Neural crest cell (in vitro differentiated cells): ENCODE results near the gene LBX2. TPM values are rescaled to one million over a fixed set of nuclear protein-coding genes. Genes with fewer than 3 reads are reported as not detected.

Source experiments
- DNase-seq: peaks from one replicate; pipeline ENCODE4 v3.0.0; 2021; ENCODE audit warnings: low read depth, mixed read lengths, low spot score
- H3K27ac Mint-ChIP-seq: one replicate; pipeline ENCODE4 v1.8.0; 2021; ENCODE audit warnings: mild to moderate bottlenecking, mixed read lengths; ENCODE audit not compliant: unreplicated experiment
- H3K27me3 Mint-ChIP-seq: 2 replicates; pipeline ENCODE4 v1.8.0; 2021; ENCODE audit warnings: low read depth, mild to moderate bottlenecking, mixed read lengths
- H3K36me3 Mint-ChIP-seq: 2 replicates; pipeline ENCODE4 v1.8.0; 2021; ENCODE audit warnings: low read depth, mild to moderate bottlenecking, mixed read lengths
- H3K4me1 Mint-ChIP-seq: 2 replicates; pipeline ENCODE4 v1.8.0; 2021; ENCODE audit warnings: mixed read lengths
- H3K4me3 Mint-ChIP-seq: one replicate; pipeline ENCODE4 v1.8.0; 2021; ENCODE audit warnings: mild to moderate bottlenecking, mixed read lengths
- H3K9me3 Mint-ChIP-seq: 2 replicates; pipeline ENCODE4 v1.8.0; 2021; ENCODE audit warnings: mixed read lengths
- total RNA-seq: library from RNA; stranded (reverse); gene quantifications from 2 replicates; pipeline ENCODE4 v1.2.1, GENCODE V29; 2021
- TF ChIP-seq, protein P1 (sequence below): fragments of 200-600 bp; sonication (generic); conservative IDR thresholded peaks from 2 replicates; pipeline ENCODE4 v1.5.0; 2021; ENCODE audit warnings: antibody characterized with exemption, mild to moderate bottlenecking

Gene LBX2
- total RNA-seq, 1 donor from 2014 or later: 0.28 TPM

DNA sequence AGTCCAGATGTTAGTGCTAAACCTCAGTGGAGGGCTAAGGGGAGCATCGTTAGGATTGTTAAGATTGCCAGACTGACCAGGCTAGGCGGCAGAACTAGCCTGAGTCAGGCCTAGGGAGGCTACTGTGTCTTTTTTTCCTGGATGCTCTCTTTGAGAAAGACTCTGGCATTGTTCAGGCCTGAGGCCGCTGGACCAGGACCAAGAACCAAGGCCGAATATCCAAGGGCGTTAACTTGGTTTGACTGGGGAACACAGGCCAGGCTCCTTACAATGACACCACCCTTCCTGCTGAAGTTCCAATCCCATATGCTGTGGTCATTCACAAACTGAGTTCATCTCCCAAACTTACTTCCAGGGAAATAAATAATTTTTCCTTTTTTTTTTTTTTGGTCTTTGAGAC lies 40.9 kb upstream of the LBX2 start:
- no peaks in the 10 kb centered on the region for H3K27me3 Mint-ChIP-seq
- no peaks in the 10 kb centered on the region for H3K36me3 Mint-ChIP-seq
- no peaks in the 10 kb centered on the region for H3K4me1 Mint-ChIP-seq
- no peak overlapping the region for H3K27ac Mint-ChIP-seq
- DNase-seq: no peak
- no peak overlapping the region for H3K4me3 Mint-ChIP-seq
- TF ChIP-seq, protein P1, sequence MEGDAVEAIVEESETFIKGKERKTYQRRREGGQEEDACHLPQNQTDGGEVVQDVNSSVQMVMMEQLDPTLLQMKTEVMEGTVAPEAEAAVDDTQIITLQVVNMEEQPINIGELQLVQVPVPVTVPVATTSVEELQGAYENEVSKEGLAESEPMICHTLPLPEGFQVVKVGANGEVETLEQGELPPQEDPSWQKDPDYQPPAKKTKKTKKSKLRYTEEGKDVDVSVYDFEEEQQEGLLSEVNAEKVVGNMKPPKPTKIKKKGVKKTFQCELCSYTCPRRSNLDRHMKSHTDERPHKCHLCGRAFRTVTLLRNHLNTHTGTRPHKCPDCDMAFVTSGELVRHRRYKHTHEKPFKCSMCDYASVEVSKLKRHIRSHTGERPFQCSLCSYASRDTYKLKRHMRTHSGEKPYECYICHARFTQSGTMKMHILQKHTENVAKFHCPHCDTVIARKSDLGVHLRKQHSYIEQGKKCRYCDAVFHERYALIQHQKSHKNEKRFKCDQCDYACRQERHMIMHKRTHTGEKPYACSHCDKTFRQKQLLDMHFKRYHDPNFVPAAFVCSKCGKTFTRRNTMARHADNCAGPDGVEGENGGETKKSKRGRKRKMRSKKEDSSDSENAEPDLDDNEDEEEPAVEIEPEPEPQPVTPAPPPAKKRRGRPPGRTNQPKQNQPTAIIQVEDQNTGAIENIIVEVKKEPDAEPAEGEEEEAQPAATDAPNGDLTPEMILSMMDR: no peak
- H3K9me3 Mint-ChIP-seq: no peaks in the 10 kb centered on the region

DNA sequence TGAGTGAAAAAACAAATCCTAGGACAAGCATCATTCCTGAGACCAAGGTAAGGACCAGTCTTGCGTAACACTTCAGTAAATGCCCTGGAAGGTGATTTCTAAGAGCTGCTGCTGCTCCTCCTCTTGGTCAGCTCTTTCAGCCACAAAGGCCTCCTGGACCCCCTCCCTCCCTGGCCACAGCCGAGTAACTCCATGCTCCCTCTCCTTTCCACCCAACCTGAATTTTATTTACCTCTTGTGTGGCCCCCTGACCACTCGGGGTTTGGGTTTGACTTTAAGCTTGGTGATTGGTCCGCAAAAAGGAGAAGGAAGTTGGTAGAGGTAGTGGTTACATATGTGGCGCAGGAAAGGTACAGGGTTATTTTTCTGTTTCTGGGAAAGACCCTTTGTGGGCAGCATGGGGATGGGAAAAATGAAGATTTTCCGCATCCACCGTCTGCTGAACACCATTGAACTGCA lies 39.5 kb upstream of the LBX2 start:
- Mint-ChIP-seq H3K4me1 (no peaks in the 10 kb centered on the region), H3K9me3 (no peaks in the 10 kb centered on the region), H3K4me3 (no peak overlapping the region), H3K36me3 (no peaks in the 10 kb centered on the region), H3K27me3 (no peaks in the 10 kb centered on the region), H3K27ac (no peak overlapping the region)
- TF ChIP-seq, protein P1: no peak
- DNase-seq: no peak

DNA sequence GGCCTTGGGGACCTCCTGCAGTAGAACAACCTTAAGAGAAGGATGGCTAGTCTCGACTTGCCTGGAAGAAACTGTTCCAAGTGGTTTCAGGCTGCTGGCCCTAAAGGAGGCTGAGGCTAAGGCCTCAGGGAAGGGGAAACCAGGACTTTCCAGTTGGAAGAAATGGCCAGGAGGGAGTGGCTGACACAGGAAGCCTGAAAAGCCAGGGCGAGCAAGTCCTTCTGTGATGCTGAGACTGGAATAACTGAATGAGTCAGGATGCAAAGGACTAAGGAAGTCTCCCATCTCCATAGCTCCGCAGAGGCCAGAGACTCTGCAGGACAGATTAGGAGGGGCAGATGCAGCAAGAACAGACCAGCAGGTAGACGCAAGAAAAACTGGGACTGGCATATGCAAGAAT lies 37.7 kb upstream of the LBX2 start:
- Mint-ChIP-seq H3K4me1 (peaks cover 7% of the 10 kb centered on the region), H3K9me3 (no peaks in the 10 kb centered on the region), H3K36me3 (peaks cover 3% of the 10 kb centered on the region), H3K27ac (no peak overlapping the region), H3K4me3 (no peak overlapping the region), H3K27me3 (no peaks in the 10 kb centered on the region)
- no peak for DNase-seq
- TF ChIP-seq, protein P1: no peak

DNA sequence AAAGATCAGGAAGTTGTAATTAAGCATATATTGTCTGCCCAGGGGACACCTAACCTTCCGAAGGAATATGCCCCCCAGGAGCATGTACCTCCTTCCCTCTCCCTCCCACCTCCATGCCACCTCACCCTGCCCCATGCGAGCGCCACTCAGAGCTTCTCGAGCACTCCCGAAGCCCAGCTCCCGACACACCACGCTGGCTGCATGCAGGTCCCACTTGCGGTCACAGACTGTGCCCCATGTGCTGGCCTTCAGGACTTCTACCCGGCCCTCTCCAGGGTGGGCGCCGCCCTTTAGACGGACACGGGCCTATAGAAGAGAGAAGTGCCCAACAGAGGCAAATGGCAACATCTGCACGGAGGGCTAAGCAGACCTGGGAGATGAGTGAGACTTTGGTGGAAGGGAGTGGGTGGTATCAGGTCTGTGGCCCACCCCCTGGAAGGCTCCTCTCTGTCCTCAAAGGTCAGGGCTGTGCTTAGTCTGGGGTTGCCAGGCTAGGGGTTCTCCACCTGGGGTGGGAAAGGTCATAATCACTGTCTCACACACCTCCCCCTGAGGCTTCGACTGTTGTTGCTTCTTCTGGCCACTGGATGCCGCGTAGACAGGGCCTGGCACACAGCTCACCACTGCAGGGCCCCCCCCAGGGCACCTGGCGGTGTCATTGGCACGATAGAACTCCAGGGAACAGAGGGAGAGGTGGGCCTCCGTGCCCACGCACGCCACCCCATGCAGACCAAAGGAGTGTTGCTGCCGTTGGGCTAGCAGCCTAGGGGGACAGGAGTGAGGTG lies 37.0 kb upstream of the LBX2 start:
- H3K27ac Mint-ChIP-seq: no peak overlapping the region
- H3K4me3 Mint-ChIP-seq: no peak overlapping the region

DNA sequence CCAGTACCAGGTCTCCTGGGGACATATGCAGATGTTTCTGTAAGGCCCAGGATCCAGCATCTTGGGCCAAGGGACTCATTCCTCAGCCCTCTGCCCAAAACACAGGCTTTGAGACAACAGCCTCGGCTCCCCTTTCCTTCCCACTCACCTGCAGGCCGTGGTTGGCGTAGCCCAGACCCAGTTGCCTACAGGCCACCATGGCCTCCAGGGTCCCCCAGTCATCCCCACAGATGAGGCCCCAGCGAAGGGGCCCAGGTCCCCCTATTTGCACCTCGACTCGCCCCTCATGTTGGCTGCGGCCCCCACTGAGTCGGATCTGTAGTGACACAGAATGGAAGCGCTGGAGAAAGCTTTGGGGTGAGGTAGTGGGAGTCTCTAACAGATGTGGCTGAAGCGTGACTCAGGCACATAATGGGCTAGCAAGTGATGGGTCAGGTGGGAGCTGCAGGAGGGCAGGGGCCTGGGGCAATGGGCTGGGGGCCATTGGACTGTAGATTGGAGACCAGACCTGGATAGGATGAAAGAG lies 36.1 kb upstream of the LBX2 start:
- Mint-ChIP-seq H3K9me3 (no peaks in the 10 kb centered on the region), H3K27me3 (no peaks in the 10 kb centered on the region), H3K4me1 (peaks cover 24% of the 10 kb centered on the region), H3K4me3 (no peak overlapping the region), H3K36me3 (peaks cover 3% of the 10 kb centered on the region), H3K27ac (no peak overlapping the region)
- TF ChIP-seq, protein P1: no peak
- DNase-seq: no peak

More for the DNA sequence above, 37.0 kb upstream of the LBX2 start:
- H3K9me3 Mint-ChIP-seq: no peaks in the 10 kb centered on the region
- no peak for DNase-seq
- TF ChIP-seq, protein P1: no peak
- no peaks in the 10 kb centered on the region for H3K27me3 Mint-ChIP-seq
- peaks cover 3% of the 10 kb centered on the region for H3K36me3 Mint-ChIP-seq
- H3K4me1 Mint-ChIP-seq: peaks cover 15% of the 10 kb centered on the region
